Stimulated activated naive CD4-positive, alpha-beta T cell (primary cell): Measurements from ENCODE around the gene ITPR2.
A peak's percentile ranks its signal among the peaks of the same experiment; 100 is the strongest.
"Not testable (repeated sequence)": the region's sequence is repeated elsewhere in the genome, so short reads cannot be mapped to it uniquely, and the experiment has no call there.

Source experiments
- DNase-seq, 6 experiments: peaks; one replicate each; lab custom pipeline; 2025; lab: John Stamatoyannopoulos, UW

Gene ITPR2

GRCh38 chr12:26848156-26848825, 15.3 kb upstream of the ITPR2 start:
- DNase-seq: no peak

GRCh38 chr12:26847431-26847830, 14.4 kb upstream of the ITPR2 start:
- no peak for DNase-seq

- DNase-seq: no peak
Observed at GRCh38 chr12:26846416-26846815, 13.4 kb upstream of the ITPR2 start.

GRCh38 chr12:26845984-26846383, 13.0 kb upstream of the ITPR2 start:
- no peak for DNase-seq

- DNase-seq: peak in 1 of 6 experiments; percentile 2
Observed at GRCh38 chr12:26845057-26845666, 12.2 kb upstream of the ITPR2 start.

- DNase-seq: no peak
Observed at GRCh38 chr12:26843311-26843710, 10.3 kb upstream of the ITPR2 start.

- peak; percentile 5 to 60 (median 20) for DNase-seq
Observed at GRCh38 chr12:26841085-26841484, 8.1 kb upstream of the ITPR2 start.

- no peak for DNase-seq
Observed at GRCh38 chr12:26839512-26839911, 6.5 kb upstream of the ITPR2 start.

- DNase-seq: no peak
Observed at GRCh38 chr12:26838888-26839416, 6.0 kb upstream of the ITPR2 start.

- no peak for DNase-seq
Observed at GRCh38 chr12:26836201-26836600, 3.2 kb upstream of the ITPR2 start.

- not testable (repeated sequence) for DNase-seq
Observed at GRCh38 chr12:26834503-26835060, 1.6 kb upstream of the ITPR2 start.

- peak; percentile 10 to 60 (median 21) for DNase-seq
Observed at GRCh38 chr12:26833743-26834490, 923 bp upstream of the ITPR2 start.

GRCh38 chr12:26831951-26832821, 808 bp downstream of the ITPR2 start:
- DNase-seq: peak; percentile 40 to 75 (median 52)

- no peak for DNase-seq
Observed at GRCh38 chr12:26830783-26831551, 2.0 kb downstream of the ITPR2 start.

- no peak for DNase-seq
Observed at GRCh38 chr12:26830363-26830762, 2.6 kb downstream of the ITPR2 start.

- no peak for DNase-seq
Observed at GRCh38 chr12:26828280-26829073, 4.5 kb downstream of the ITPR2 start.

- no peak for DNase-seq
Observed at GRCh38 chr12:26826437-26826836, 6.6 kb downstream of the ITPR2 start.

GRCh38 chr12:26825459-26826016, 7.5 kb downstream of the ITPR2 start:
- no peak for DNase-seq

GRCh38 chr12:26823390-26823789, 9.6 kb downstream of the ITPR2 start:
- DNase-seq: no peak

- no peak for DNase-seq
Observed at GRCh38 chr12:26822026-26822425, 11.0 kb downstream of the ITPR2 start.
